Fibroblast of mammary gland (primary cell): ENCODE results near the gene ZP3.
A peak's percentile ranks its signal among the peaks of the same experiment; 100 is the strongest.
"Not testable (repeated sequence)": the region's sequence is repeated elsewhere in the genome, so short reads cannot be mapped to it uniquely, and the experiment has no call there.

Experiments used
- DNase-seq: peaks from one replicate; pipeline ENCODE4 v3.0.0-alpha.2; 2010; ENCODE audit warnings: low read depth
- H3K4me3 ChIP-seq: 2 replicates; pipeline ENCODE4 v1.5.1; 2011; ENCODE audit warnings: low read depth, mild to moderate bottlenecking, low read length, moderate library complexity; ENCODE audit not compliant: control insufficient read depth
- TF ChIP-seq, protein P1 (sequence below): conservative IDR thresholded peaks from 2 replicates; pipeline ENCODE4 v1.5.1; 2011; ENCODE audit warnings: low read depth, low read length, inconsistent platforms; ENCODE audit not compliant: control insufficient read depth, insufficient read depth

The ZP3 gene

DNA sequence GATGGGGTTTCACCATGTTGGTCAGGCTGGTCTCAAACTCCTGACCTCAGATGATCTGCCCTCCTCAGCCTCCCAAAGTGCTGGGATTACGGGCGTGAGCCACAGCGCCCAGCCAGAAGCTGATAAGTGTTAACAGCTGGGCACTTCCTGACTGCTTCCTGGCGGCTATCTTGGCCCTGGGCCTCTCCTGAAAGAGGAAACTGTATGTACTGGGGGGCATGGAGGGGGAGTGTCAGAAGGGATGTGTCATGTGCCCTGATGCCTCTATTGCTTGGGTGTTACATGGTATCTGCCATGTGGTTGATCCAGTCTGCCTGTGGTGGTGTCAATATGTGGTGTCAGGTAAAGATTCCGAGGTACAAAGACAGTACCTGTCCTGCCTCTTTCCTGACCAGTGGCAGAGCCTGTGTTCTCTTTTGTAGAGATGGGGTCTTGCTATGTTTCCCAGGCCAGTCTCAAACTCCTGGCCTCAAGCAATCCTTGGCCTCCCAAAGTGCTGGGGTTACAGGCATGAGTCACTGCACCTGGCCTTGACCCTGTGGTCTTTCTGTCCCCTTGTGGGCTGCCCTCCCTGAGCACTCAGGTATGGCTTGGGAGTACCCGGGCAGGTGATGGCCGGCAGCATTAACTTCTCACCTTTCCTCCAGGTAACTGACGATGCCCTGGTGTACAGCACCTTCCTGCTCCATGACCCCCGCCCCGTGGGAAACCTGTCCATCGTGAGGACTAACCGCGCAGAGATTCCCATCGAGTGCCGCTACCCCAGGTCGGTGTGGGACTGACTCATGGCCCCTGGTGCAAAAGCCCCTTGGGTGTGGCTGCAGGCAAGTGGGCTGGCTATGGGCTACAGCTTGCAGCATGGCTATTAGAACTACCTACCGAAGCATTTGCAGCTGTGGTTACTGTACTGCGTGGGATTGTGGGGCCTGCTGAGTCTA lies 4.4 kb downstream of the ZP3 start:
- no peak overlapping the region for H3K4me3 ChIP-seq
- TF ChIP-seq, protein P1, sequence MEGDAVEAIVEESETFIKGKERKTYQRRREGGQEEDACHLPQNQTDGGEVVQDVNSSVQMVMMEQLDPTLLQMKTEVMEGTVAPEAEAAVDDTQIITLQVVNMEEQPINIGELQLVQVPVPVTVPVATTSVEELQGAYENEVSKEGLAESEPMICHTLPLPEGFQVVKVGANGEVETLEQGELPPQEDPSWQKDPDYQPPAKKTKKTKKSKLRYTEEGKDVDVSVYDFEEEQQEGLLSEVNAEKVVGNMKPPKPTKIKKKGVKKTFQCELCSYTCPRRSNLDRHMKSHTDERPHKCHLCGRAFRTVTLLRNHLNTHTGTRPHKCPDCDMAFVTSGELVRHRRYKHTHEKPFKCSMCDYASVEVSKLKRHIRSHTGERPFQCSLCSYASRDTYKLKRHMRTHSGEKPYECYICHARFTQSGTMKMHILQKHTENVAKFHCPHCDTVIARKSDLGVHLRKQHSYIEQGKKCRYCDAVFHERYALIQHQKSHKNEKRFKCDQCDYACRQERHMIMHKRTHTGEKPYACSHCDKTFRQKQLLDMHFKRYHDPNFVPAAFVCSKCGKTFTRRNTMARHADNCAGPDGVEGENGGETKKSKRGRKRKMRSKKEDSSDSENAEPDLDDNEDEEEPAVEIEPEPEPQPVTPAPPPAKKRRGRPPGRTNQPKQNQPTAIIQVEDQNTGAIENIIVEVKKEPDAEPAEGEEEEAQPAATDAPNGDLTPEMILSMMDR, result no peak
- peak; percentile 34 for DNase-seq

DNA sequence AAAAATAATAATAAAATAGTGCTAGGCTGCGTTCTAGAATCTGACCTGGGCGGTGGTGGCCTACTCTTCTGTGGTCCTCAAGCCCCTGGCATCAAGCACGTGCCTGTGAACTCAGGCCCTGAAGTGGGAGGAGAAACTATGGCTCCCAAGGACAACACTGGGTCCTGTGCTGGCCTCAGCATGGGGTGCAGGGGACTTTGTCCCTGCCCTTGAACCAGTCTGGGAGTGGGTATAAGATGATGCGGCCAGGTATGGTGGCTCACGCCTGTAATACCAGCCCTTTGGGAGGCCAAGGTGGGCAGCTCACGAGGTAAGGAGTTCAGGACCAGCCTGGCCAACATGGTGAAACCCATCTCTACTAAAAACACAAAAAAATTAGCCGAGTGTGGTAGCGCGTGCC lies 5.5 kb downstream of the ZP3 start:
- TF ChIP-seq, protein P1, result no peak
- no peak overlapping the region for H3K4me3 ChIP-seq
- DNase-seq, result no peak

DNA sequence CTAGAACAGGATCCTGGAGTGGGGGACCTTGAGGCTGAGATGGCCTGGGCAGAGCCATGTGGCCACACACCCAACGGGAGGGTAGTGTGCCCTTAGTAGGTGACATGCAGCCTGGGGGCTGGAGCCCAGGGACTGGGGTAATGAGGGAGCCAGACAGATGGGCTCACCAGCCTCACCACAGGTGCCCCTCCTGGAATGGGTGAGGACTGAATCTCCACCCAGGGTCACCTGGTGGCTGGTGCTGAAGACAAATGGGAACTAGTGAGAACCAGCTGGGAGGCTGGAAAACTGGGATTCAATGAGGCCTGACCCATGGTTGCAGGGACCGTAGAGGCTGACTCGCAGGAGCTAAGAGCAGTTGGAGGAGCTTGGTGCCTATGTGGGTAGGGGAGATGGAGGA lies 6.1 kb downstream of the ZP3 start:
- TF ChIP-seq, protein P1, result no peak
- H3K4me3 ChIP-seq, result no peak overlapping the region
- no peak for DNase-seq

DNA sequence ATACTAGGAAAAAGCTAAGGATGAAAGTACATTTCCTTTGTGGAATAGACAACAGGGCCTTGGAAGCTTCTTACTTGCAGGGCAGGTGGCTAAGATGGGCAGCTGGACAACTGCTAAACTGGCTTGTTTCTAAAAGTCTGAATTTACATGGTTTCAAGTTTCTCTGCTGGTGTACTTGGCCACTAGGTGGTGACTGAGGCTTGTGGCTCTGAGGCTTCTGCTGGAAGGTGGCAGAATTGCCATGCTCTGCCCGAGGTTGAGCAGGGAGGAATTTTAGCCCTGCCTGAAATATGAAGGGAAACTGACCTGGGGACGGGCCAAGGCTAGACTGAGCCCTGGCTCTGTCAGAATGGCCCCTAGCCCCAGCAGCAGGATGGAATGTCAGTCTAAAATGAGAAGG lies 13.1 kb downstream of the ZP3 start:
- TF ChIP-seq, protein P1, result peak; percentile 50
- not testable (repeated sequence) for H3K4me3 ChIP-seq
- DNase-seq, result peak; percentile 82

DNA sequence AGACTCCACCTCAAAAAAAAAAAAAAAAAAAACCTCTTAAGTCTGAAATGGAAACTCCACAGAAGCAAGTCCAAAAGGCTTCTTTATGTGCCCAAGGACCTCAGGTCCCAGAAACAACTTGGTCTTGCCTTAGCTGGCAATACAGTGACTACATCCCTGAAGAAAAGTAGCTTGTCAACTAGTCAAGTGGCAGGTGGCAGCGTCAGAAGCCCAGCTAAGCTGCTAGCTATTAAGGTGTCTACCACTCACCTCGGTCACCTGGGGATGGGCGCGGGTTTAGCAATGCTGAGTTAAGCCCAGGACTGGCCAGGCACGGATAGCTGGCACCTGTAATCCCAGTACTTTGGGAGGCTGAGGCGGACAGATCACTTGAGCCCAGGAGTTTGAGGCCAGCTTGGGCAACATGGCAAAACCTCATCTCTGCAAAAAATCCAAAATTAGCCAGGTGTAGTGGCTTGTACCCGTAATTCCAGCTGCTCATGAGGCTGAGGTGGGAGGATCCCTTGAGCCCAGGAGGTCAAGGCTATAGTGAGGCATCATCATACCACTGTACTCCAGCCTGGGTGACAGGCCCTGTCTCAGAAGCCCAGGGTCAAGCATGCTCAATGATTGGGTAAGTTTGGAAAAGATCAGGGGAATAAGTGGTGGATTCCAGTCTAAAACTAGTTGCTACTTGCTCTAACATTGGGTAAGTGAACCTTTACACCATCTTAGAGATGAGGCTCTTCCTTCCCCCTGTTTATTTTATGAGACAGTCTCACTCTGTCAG lies 14.6 kb downstream of the ZP3 start:
- H3K4me3 ChIP-seq, DNase-seq: not testable (repeated sequence)

DNA sequence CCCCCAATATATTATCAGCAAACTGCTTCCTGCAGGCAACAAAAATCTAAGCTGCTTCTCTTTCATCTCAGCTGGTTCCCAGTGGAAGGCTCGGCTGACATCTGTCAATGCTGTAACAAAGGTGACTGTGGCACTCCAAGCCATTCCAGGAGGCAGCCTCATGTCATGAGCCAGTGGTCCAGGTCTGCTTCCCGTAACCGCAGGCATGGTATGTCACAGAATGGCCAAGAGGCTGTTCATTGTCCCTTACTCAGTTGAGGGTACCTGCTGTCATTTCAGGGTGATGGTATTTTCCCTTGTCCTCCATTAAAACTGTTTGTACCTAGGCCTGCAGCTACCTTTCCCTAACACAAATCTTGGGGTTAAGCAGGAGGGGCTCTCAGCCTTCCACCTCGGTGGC lies 15.7 kb downstream of the ZP3 start:
- DNase-seq, result not testable (repeated sequence)

DNA sequence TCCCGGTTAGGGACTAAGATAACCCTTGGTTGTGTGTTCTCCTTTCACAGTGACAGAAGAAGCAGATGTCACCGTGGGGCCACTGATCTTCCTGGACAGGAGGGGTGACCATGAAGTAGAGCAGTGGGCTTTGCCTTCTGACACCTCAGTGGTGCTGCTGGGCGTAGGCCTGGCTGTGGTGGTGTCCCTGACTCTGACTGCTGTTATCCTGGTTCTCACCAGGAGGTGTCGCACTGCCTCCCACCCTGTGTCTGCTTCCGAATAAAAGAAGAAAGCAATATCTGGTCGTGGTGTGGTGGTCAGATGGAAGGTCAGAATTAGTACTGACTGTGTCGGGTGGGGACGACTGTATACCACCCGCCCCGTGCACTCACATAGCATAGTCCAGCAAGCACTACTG lies 17.0 kb downstream of the ZP3 start:
- not testable (repeated sequence) for DNase-seq, H3K4me3 ChIP-seq

More for the DNA sequence above, 15.7 kb downstream of the ZP3 start:
- not testable (repeated sequence) for H3K4me3 ChIP-seq

DNA sequence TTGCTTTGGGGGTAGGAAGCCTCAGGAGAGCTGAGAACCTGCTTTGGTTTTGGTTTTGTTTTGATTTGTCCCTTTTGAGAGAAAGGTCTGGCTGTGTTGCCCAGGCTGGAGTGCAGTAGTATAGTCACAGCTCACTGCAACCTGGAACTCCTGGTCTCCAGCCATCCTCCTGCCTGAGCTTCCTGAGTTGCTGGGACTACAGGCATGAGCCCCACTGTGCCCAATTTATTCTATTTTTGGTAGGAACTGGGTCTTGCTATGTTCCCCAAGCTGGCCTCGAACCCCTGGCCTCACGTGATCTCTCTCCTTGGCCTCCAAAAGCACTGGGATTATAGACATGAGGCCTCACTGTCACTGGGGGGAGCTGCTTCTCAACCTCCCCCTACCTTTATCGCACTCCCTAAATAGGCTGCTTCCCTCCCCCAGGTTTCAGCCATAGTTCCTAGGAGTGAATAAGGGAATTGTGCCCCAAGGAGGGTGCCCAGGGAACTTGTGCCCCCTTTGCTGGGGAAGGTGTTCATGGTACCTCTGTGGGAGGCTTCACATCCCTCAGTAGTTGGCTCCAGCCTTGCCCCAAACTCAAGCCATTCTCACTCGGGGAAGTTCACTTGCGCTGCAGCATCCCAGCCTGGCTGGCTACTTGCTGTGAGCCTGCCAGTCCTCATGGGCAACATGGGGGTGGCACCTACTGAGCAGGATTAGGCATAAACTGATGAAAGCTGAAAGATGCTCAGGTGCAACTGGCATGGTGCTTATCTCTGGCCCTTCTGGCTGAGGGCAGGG lies 18.1 kb downstream of the ZP3 start:
- not testable (repeated sequence) for DNase-seq, H3K4me3 ChIP-seq

DNA sequence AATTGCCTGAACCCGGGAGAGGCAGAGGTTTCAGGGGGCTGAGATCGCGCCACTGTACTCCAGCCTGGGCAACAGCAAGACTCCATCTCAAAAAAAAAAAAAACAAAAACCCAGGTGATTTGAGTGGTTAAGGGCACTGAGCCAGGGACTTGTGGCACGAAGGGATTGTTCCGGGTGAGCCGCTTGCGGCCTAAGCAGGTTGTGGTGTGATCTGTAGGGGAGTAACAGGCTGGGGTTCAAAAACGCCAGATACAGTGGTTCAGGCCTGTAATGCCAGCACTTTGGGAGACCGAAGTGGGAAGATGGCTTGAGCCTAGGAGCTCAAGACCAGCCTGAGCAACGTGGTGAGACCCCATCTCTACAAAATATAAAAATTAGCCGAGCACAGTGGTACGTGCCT lies 19.1 kb downstream of the ZP3 start:
- not testable (repeated sequence) for DNase-seq, H3K4me3 ChIP-seq

DNA sequence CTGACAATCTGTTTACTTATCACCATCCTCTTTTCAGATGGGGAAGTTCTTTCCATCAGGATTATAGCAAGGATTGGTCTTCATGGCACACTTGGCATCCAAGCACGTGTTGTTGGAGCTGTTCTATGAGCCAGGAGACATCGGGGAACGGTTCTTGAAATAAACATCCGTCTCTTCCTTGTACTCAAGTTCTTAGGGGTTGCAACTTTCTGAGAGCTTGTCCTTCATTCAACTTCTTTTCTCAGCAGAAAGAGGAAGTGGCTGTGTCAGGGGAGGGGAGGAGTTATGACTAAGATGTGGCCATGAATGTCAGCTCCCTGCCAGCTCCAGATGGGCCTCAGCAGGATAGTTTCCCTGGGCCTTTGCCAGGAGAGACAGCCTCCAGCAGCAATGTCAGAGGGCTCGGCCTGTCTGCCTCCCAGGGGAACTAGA lies 20.8 kb downstream of the ZP3 start:
- not testable (repeated sequence) for H3K4me3 ChIP-seq
- DNase-seq, result peak; percentile 76

DNA sequence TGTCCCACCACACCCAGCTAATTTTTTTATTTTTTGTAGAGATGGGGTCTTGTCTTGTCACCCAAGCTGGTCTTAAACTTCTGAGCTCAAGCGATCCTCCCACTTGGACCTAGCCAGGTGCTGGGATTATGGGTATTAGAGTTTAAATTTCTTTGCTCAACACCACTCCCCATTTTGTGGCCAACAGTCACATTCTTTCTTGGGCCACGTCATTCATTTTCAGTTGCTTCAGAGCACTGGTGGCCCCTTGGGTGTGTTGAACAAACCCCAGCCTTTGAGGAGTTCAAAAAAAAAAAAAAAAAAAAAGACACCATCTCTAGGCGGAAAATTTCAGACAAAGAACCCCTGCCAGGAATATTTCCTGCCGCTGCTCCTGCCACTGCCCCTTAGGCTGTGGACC lies 32.3 kb downstream of the ZP3 start:
- DNase-seq, H3K4me3 ChIP-seq: not testable (repeated sequence)

DNA sequence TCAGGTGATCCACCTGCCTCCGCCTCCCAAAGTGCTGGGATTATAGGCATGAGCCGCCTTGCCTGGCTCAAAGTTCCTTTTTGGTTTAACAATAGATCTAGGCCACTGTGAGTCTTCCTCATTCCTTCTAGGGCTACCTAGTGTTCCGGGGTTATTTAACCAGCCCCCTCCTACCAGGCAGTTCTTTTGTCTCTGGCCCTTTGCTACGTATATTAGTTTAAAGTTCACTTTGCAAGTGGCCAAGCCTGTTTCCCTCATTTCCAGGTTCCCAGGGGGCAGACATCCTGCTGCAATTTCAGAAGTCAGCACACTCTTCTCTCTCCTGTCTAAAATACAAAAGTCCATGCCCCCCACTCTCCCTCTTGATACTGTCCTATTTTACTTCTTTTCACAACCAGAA lies 33.8 kb downstream of the ZP3 start:
- not testable (repeated sequence) for H3K4me3 ChIP-seq, DNase-seq

DNA sequence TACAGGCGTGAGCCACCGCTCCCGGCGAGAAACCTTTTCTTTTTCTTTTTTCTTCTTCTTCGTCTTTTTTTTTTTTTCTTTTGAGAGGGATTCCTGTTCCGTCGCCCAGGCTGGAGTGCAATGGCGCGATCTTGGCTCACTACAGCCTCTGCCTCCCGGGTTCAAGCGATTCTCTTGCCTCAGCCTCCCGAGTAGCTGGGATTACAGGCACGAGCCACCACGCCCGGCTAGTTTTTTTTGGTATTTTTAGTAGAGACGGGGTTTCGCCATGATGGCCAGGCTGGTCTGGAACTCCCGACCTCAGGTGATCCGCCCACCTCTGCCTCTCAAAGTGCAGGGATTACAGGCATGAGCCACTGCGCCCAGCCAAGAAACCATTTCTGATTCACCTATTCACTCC lies 36.0 kb downstream of the ZP3 start:
- DNase-seq, H3K4me3 ChIP-seq: not testable (repeated sequence)
